Nephron progenitor cell (in vitro differentiated cells): ENCODE data around the gene PRSS37.

Experiments used
- DNase-seq: peaks from one replicate; pipeline ENCODE4 v3.0.0; 2021
- H3K27ac Mint-ChIP-seq: 2 replicates; pipeline ENCODE4 v1.8.0; 2021; ENCODE audit warnings: mild to moderate bottlenecking, moderate library complexity, mixed read lengths
- H3K27me3 Mint-ChIP-seq: 2 replicates; pipeline ENCODE4 v1.8.0; 2021; ENCODE audit warnings: mild to moderate bottlenecking, low read depth, mixed read lengths; ENCODE audit not compliant: poor library complexity
- H3K36me3 Mint-ChIP-seq: 2 replicates; pipeline ENCODE4 v1.8.0; 2021; ENCODE audit warnings: low read depth, mixed read lengths
- H3K4me1 Mint-ChIP-seq: 2 replicates; pipeline ENCODE4 v1.8.0; 2021; ENCODE audit warnings: mixed read lengths
- H3K4me3 Mint-ChIP-seq: 2 replicates; pipeline ENCODE4 v1.8.0; 2021; ENCODE audit warnings: mild to moderate bottlenecking, moderate library complexity, mixed read lengths
- H3K9me3 Mint-ChIP-seq: 2 replicates; pipeline ENCODE4 v1.8.0; 2021; ENCODE audit warnings: mild to moderate bottlenecking, moderate library complexity, mixed read lengths
- CTCF ChIP-seq: fragments of 200-600 bp; sonication (generic); IDR thresholded peaks from 2 replicates; pipeline ENCODE4 v1.5.0; 2021; ENCODE audit warnings: antibody characterized with exemption

PRSS37 gene

DNA sequence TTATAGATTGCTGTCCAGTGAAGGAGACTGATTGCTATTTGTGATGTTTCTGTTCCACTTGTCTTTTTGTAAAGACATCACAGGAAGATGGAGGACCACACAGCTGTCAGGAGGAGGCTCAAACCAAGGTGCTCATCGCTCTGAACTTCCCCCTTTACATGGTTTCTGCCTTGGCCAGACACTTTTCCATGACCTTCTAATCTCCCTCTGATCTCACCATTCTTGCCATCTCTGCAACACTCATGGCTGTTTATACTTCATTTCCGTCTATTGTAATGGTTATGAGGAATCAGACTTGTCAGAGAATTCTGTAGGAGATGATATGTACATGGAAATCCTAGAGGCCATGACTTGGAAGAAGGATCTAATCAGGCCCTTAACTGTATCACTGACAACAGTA is 53.0 kb downstream of the PRSS37 start:
- no peak overlapping the region for H3K27ac Mint-ChIP-seq
- no peak for TF ChIP-seq CTCF
- H3K4me1 Mint-ChIP-seq = no peaks in the 10 kb centered on the region
- no peak overlapping the region for H3K4me3 Mint-ChIP-seq
- H3K36me3 Mint-ChIP-seq = peaks cover 39% of the 10 kb centered on the region
- H3K27me3 Mint-ChIP-seq = no peaks in the 10 kb centered on the region
- DNase-seq = no peak
- no peaks in the 10 kb centered on the region for H3K9me3 Mint-ChIP-seq
